HUES6 (cell line): ENCODE data around the gene WDR20.

Experiments
- H3K27ac ChIP-seq: 2 replicates; pipeline ENCODE4 v1.7.0; 2013; ENCODE audit warnings: low read depth, mild to moderate bottlenecking, low read length, inconsistent platforms
- H3K27me3 ChIP-seq: 2 replicates; pipeline ENCODE4 v1.6.1; 2013; ENCODE audit warnings: low read length; ENCODE audit not compliant: control insufficient read depth, insufficient read depth
- H3K36me3 ChIP-seq: 2 replicates; pipeline ENCODE4 v1.6.1; 2013; ENCODE audit warnings: low read length; ENCODE audit not compliant: control insufficient read depth, insufficient read depth
- H3K4me1 ChIP-seq: 2 replicates; pipeline ENCODE4 v1.6.1; 2013; ENCODE audit warnings: low read length; ENCODE audit not compliant: control insufficient read depth, insufficient read depth
- H3K4me3 ChIP-seq: 2 replicates; pipeline ENCODE4 v1.5.1; 2013; ENCODE audit warnings: low read depth, low read length
- H3K9ac ChIP-seq: one replicate; pipeline ENCODE4 v1.6.1; 2013; ENCODE audit warnings: mild to moderate bottlenecking, low read length
- H3K9me3 ChIP-seq: 2 replicates; pipeline ENCODE4 v1.6.1; 2013; ENCODE audit warnings: low read depth, low read length; ENCODE audit not compliant: control insufficient read depth, insufficient read depth

Gene WDR20

DNA sequence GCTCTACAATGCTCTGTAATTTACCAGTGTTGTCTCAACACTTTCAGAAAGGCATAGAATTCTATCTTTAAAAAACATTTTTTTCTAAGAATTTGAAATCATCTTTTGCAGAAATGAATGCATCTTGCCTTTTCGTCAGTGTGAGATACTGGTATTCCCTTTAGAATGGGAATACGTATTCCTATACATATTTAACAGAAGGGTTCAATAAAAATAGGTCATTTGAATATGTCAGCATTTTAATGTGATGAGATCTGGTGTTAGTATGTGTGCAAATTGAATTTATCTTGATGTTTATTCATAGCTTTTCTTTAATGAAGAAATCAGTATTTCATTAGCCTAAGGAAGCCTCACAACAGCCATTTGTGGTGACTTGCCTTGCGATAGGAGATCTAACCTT, 44.2 kb downstream of the WDR20 start:
- Histone ChIP-seq H3K4me3 (no peak overlapping the region), H3K27ac (no peak overlapping the region), H3K9ac (no peak overlapping the region), H3K27me3 (no peaks in the 10 kb centered on the region), H3K36me3 (no peaks in the 10 kb centered on the region), H3K4me1 (peaks cover 15% of the 10 kb centered on the region), H3K9me3 (no peaks in the 10 kb centered on the region)

DNA sequence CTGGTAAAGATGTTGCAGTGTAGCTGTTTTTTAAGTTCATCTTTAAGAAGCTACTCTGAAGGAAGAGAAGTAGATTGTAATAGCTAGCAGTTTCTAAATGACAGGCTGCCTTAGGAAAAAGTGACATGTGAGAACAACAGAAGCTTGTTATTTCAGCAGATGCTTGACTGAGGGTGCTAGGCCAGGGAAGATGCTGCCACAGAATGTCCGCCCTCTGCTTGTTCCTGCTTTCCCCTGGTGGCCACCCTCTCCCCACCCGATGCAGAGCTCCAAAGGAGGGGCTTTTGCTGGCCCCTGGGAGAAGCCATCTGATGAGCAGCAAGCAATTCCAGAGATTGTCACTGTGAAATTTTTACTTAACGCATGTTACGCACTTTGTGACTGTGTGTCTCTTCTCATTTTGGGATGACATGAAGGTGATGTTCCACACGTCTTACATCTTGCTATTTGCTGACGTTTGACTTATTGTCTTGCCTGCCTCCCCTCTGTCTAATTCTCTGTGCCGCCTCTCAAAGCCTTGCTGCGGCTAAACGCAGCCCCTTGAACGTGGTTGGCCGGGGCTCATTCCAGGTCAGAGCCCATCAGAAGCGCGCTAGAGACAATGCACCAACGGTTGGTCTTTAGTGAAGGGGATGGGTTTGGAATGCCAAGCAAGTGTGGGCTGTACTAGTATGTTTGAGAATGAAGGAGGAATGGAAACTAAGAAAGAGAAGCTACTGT, 44.8 kb downstream of the WDR20 start:
- no peaks in the 10 kb centered on the region for H3K36me3 ChIP-seq
- no peaks in the 10 kb centered on the region for H3K9me3 ChIP-seq
- no peaks in the 10 kb centered on the region for H3K27me3 ChIP-seq
- peaks cover 15% of the 10 kb centered on the region for H3K4me1 ChIP-seq
- no peak overlapping the region for H3K27ac ChIP-seq
- no peak overlapping the region for H3K9ac ChIP-seq
- no peak overlapping the region for H3K4me3 ChIP-seq

DNA sequence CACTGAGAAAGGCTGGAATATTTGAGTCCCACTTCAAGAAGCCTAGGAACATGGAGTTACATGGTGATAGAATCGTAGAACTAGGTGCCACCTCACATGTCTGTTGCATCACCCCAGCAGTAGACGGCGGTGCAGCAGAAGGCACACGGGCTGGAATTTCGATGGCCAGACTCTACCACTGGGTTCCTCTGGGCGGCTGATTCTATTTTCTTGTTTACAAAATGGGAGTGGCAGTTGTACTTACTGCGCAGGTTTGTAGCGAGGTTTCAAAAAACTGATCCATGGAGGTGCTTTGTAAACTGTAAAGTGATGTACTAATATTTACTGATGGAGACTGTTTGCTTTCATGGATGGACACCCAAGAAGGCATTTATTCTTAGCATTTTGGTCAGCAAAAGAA, 45.7 kb downstream of the WDR20 start:
- H3K27me3 ChIP-seq: no peaks in the 10 kb centered on the region

DNA sequence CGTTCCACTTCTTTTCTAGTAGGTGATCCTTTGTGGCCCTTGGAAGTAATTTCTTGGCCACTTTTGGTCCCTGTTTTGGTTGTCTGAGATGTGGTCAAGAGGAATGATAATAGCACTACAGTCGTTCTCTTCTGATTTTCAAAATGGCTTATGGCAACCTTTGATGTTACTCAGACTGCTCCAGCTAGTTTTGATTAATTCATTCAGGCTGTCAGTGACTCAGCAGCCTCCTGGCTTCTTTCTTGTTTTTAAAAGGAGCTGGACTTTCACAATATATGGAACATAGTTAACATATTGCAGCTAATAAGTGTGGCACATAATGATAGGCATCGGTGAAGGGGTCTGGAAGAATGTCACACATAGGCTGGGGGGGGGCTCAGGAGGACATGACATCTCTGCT, 47.3 kb downstream of the WDR20 start:
- H3K36me3 ChIP-seq: no peaks in the 10 kb centered on the region
- peaks cover 29% of the 10 kb centered on the region for H3K4me1 ChIP-seq
- H3K9ac ChIP-seq: no peak overlapping the region
- no peaks in the 10 kb centered on the region for H3K27me3 ChIP-seq
- no peak overlapping the region for H3K4me3 ChIP-seq
- no peaks in the 10 kb centered on the region for H3K9me3 ChIP-seq
- H3K27ac ChIP-seq: no peak overlapping the region

More for the DNA sequence above, 45.7 kb downstream of the WDR20 start:
- no peaks in the 10 kb centered on the region for H3K36me3 ChIP-seq
- no peak overlapping the region for H3K4me3 ChIP-seq
- no peaks in the 10 kb centered on the region for H3K9me3 ChIP-seq
- H3K27ac ChIP-seq: no peak overlapping the region
- H3K9ac ChIP-seq: no peak overlapping the region
- H3K4me1 ChIP-seq: peaks cover 18% of the 10 kb centered on the region

DNA sequence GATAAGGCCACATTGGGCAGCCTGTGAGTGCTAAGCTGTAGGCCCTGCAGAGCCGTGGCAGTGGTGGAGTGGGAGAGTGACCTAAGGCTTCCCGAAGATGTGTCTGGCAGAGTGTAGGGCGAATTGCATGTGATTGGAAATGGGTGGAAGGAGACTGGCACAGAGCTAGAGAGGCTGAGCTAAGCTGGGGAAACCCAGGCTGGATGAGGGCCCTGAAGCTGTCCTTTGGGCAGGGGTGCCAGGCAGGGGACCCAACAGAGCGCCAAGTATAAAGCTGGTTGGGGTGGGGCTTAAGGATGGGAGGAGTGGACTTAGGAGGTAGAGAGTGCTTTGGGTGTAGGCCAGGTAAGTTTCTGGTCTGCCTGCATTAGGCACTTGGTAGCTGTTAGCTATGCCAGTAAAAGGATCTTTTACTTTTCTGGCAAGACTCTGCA, 47.9 kb downstream of the WDR20 start:
- Histone ChIP-seq H3K27me3 (no peaks in the 10 kb centered on the region), H3K36me3 (no peaks in the 10 kb centered on the region), H3K4me1 (peaks cover 29% of the 10 kb centered on the region), H3K4me3 (no peak overlapping the region), H3K27ac (no peak overlapping the region), H3K9me3 (no peaks in the 10 kb centered on the region), H3K9ac (no peak overlapping the region)

DNA sequence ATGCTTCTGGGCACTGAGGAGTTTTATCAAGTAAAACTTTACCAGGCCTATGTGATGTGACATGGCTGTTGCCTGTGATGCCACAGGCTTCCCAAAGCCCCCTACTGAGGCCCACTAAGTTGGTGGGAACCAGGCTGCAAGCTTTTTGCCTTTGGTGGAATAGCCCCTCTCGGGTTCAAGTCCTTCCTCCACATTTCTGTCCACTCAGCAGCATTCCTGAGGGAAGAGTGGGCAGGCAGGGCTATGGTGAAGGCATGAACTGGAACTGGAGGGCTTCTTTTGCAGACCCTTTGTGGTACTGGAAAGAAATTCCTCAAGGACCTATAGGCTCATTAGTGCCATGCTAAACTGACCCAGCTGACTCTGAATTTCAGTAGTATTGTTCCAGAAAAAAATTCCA, 48.5 kb downstream of the WDR20 start:
- no peak overlapping the region for H3K27ac ChIP-seq
- no peaks in the 10 kb centered on the region for H3K27me3 ChIP-seq
- H3K4me1 ChIP-seq: peaks cover 30% of the 10 kb centered on the region
- H3K9ac ChIP-seq: no peak overlapping the region
- no peaks in the 10 kb centered on the region for H3K36me3 ChIP-seq
- no peak overlapping the region for H3K4me3 ChIP-seq
- no peaks in the 10 kb centered on the region for H3K9me3 ChIP-seq

DNA sequence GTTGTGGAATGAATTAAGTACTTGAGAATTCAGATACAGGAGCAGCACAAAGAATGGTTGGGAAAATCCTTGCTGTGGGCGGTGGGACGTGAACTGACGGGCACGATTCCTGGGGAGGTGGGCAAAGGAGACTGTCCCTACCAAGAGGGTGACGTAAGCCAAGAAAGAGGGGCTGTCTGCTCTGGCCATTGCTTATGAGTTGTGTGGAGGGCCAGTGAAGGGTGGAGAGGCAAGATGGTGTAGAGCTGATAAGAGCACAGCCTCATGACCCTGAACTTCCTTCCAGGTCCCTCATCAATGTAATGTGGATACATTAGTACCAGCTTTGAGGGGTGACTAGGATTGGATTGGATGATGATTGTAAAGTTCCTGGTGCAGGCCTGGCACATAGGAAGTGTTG, 50.2 kb downstream of the WDR20 start:
- Histone ChIP-seq H3K4me1 (peaks cover 35% of the 10 kb centered on the region), H3K36me3 (no peaks in the 10 kb centered on the region), H3K9ac (no peak overlapping the region), H3K4me3 (no peak overlapping the region), H3K27me3 (no peaks in the 10 kb centered on the region), H3K27ac (no peak overlapping the region), H3K9me3 (no peaks in the 10 kb centered on the region)

DNA sequence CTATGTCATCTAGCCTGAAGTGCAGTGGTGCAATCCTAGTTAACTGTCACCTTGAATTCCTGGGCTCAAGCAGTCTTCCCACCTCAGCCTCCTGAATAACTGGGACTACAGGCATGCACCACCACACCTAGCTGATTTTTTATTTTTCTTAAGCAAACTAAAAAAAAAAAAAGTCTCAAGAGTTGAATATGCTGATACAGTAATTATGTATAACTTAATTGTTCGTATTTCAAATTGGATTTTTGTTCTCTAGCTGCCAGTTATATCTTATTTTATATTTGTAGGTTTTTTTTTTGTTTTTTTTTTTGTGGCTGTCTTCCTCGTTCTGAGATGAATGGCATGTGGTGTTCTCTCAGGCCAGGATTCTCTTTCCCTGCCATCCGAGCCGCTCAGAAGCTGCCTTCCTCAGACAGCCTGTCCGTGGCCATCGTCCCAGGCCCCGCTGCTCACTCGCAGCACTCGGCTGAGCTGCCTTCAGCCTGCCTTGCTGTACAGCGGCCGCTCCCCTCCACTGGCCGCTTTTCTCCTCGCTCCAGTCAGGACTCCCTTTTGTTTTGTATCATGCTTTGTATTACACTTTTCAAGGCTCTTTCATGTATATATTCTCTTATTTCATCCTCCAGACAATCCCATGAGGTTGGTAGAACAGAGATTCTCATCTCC, 53.3 kb downstream of the WDR20 start:
- peaks cover 28% of the 10 kb centered on the region for H3K4me1 ChIP-seq
- H3K36me3 ChIP-seq: peaks cover 14% of the 10 kb centered on the region
- H3K9me3 ChIP-seq: no peaks in the 10 kb centered on the region
- H3K9ac ChIP-seq: no peak overlapping the region
- H3K4me3 ChIP-seq: no peak overlapping the region
- H3K27ac ChIP-seq: no peak overlapping the region
- H3K27me3 ChIP-seq: no peaks in the 10 kb centered on the region

DNA sequence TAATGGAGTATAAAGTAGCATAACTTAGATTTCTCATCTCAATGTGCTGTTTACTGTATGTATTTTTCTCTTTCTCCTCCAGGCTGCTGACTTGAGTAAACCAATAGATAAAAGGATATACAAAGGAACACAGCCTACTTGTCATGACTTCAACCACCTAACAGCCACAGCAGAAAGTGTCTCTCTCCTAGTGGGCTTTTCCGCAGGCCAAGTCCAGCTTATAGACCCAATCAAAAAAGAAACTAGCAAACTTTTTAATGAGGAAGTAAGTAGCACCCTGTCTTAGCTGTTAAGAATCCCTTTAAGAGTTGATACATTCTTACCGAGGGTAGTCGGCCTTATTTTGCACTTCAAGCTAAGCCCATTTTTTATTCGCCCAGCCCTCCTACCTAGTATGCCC, 55.2 kb downstream of the WDR20 start:
- H3K27me3 ChIP-seq: no peaks in the 10 kb centered on the region
- H3K27ac ChIP-seq: no peak overlapping the region
- peaks cover 29% of the 10 kb centered on the region for H3K36me3 ChIP-seq
- peaks cover 27% of the 10 kb centered on the region for H3K4me1 ChIP-seq
- no peak overlapping the region for H3K4me3 ChIP-seq
- H3K9me3 ChIP-seq: no peaks in the 10 kb centered on the region
- H3K9ac ChIP-seq: no peak overlapping the region

DNA sequence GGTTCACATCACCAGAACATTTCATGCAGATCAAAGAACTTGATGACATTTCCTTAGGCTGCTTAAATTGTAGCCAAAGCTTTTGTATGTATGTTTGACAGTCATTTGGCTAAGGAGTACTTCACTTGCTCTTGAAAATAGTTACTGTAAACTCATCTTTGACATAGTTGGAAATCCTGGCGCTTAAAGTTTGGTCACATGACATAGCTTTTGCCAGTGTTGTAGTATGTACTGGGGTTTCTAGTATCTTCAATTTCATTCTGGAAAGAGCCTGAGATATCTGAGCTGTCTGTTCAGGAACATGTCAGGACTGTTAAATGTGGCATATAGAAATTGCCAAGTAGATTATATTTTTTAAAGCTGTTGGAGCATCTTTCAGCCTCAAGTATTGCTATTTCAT, 55.7 kb downstream of the WDR20 start:
- H3K4me3 ChIP-seq: no peak overlapping the region
- peaks cover 32% of the 10 kb centered on the region for H3K36me3 ChIP-seq
- H3K9me3 ChIP-seq: no peaks in the 10 kb centered on the region
- H3K9ac ChIP-seq: no peak overlapping the region
- no peaks in the 10 kb centered on the region for H3K27me3 ChIP-seq
- H3K27ac ChIP-seq: no peak overlapping the region
- H3K4me1 ChIP-seq: peaks cover 25% of the 10 kb centered on the region

DNA sequence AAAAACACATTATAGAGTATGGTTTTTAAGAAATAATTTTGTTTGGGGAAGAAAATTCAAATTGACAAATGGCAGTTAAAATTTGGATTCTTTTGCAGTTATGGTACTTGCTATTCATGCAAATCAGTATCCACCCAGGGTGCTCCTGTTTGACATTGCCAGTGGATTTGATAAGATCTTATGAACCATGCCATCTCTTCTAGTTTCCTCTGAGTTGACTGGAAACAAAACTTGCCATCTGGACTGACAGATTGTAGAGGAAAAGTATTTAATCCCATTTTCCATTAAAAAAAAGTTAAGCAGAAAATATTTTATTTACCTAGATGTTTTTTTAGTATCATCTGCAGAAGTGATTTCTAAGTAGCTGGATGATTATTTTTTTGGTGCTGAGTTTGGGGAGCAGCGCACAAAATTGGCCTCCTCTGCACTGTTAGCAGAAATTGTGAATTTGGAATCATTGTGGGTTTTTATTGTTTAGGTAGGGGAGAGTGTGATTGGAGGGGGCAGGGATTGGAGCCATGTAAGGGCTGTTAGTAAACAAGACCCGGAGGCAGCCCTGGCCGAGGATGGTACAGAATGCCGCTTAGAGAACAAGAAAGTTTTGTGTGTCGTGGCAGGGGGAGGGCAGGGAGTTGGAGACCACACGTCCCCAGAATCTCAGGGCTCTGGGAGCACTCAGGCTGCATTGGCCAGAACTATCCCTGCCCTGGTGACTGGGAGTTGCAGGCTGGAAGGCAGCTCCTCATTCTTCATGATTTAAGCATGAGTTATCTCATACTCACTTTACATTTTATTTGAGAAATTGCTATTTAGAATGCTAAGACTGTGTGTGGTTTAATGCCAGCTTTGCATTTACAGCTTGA, 56.6 kb downstream of the WDR20 start:
- no peak overlapping the region for H3K9ac ChIP-seq
- peaks cover 38% of the 10 kb centered on the region for H3K36me3 ChIP-seq
- peaks cover 17% of the 10 kb centered on the region for H3K4me1 ChIP-seq
- H3K27ac ChIP-seq: no peak overlapping the region
- no peak overlapping the region for H3K4me3 ChIP-seq
- no peaks in the 10 kb centered on the region for H3K9me3 ChIP-seq
- no peaks in the 10 kb centered on the region for H3K27me3 ChIP-seq
